ENCODE measurements around the gene OSBPL6. TPM values are rescaled to one million over a fixed set of nuclear protein-coding genes. Genes with fewer than 3 reads are reported as not detected.

Gene OSBPL6
- polyA plus RNA-seq, 1 donor (not counting 4 experiments of a cell fraction or from before 2014, with no cell fraction given): 11.6 TPM

DNA sequence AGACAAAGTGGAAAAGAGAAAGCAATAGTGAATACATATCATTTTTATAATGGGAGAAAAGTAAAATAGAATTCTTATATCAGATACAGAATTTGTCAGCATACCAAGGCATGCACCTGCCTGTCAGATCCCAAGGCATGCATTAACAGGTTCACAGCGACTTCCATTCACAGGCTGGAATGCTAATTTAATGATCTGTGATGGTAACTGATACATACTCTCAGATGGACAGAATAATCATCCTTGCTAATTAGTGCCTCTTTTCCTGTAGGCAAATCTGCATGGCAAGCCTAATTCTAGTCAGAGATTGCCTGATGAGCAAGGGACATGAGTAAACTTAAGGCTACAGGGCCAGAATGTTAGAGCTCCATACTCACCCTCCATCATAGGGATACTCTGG lies 180.6 kb downstream of the OSBPL6 start:
- DNase-seq (ENCODE audit: low read depth, low spot score): no peak
- no peaks in the 10 kb centered on the region for H3K9me3 ChIP-seq (ENCODE audit: control insufficient read depth, low read depth, low read length)
- no peak overlapping the region for H3K4me2 ChIP-seq (ENCODE audit: control insufficient read depth, extremely low read depth, insufficient read depth, low read depth, low read length)
- no peak overlapping the region for H3K27ac ChIP-seq (ENCODE audit: control insufficient read depth, insufficient read depth, low read length)
- no peaks in the 10 kb centered on the region for H3K27me3 ChIP-seq (ENCODE audit: control insufficient read depth, extremely low read depth, insufficient read depth, low read length)
- FAIRE-seq: no peak
- dilution Hi-C loops (cut with MboI; ENCODE audit: extremely low pct_ligation_motif_present, low sequenced_read_pairs): no loop called here
- H2AFZ ChIP-seq (ENCODE audit: control insufficient read depth, low read length): no peak overlapping the region
- H3K9ac ChIP-seq (ENCODE audit: control insufficient read depth, extremely low read depth, insufficient read depth, low read length): no peak overlapping the region
- H3K36me3 ChIP-seq (ENCODE audit: control insufficient read depth in 2 of 2, extremely low read depth in 1 of 2, insufficient read depth in 2 of 2, low read length in 2 of 2): peaks cover 2 to 3% of the 10 kb centered on the region in 2 experiments
- TF ChIP-seq EZH2 (IDR thresholded peaks at IDR 0.05; ENCODE audit: low read length): no peak
- TF ChIP-seq, protein P1, sequence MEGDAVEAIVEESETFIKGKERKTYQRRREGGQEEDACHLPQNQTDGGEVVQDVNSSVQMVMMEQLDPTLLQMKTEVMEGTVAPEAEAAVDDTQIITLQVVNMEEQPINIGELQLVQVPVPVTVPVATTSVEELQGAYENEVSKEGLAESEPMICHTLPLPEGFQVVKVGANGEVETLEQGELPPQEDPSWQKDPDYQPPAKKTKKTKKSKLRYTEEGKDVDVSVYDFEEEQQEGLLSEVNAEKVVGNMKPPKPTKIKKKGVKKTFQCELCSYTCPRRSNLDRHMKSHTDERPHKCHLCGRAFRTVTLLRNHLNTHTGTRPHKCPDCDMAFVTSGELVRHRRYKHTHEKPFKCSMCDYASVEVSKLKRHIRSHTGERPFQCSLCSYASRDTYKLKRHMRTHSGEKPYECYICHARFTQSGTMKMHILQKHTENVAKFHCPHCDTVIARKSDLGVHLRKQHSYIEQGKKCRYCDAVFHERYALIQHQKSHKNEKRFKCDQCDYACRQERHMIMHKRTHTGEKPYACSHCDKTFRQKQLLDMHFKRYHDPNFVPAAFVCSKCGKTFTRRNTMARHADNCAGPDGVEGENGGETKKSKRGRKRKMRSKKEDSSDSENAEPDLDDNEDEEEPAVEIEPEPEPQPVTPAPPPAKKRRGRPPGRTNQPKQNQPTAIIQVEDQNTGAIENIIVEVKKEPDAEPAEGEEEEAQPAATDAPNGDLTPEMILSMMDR (optimal IDR thresholded peaks at IDR 0.05 in 1 of 3, IDR thresholded peaks at IDR 0.05 in 1 of 3, conservative IDR thresholded peaks at IDR 0.05 in 1 of 3; ENCODE audit: extremely low read depth in 1 of 3, insufficient read depth in 2 of 3, low read length in 3 of 3): no peak
- no peaks in the 10 kb centered on the region for H4K20me1 ChIP-seq (ENCODE audit: control insufficient read depth, extremely low read depth, insufficient read depth, low read length)
- H3K9me1 ChIP-seq (ENCODE audit: control insufficient read depth, extremely low read depth, insufficient read depth, low read length): no peaks in the 10 kb centered on the region
- no peaks in the 10 kb centered on the region for H3K79me2 ChIP-seq (ENCODE audit: control insufficient read depth, insufficient read depth, low read length)
- H3K4me1 ChIP-seq (ENCODE audit: control insufficient read depth, extremely low read depth, insufficient read depth, low read length): peaks cover 4% of the 10 kb centered on the region
- H3K4me3 ChIP-seq (ENCODE audit: control insufficient read depth in 2 of 3, extremely low read depth in 1 of 3, insufficient read depth in 2 of 3, low read depth in 1 of 3, low read length in 3 of 3): no peak overlapping the region

DNA sequence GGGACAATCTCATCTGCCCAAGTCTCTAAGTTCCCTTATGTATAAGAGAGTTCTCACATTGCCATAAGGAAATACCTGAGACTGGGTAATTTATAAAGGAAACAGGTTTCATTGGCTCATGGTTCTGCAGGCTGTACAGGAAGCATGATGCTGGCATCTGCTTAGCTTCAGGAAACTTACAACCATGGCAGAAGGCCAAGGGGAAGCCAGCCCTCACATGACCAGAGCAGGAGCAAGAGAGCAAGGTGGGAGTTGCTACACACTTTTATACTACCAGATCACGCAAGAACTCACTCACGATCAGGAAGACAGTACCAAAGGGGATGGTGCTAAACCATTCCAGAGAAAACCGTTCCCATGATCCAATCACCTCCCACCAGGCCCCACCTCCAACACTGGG lies 182.7 kb downstream of the OSBPL6 start:
- Histone ChIP-seq H3K9me1 (ENCODE audit: control insufficient read depth, extremely low read depth, insufficient read depth, low read length) (no peaks in the 10 kb centered on the region), H3K36me3 (ENCODE audit: control insufficient read depth in 2 of 2, extremely low read depth in 1 of 2, insufficient read depth in 2 of 2, low read length in 2 of 2) (peaks cover 2 to 3% of the 10 kb centered on the region in 2 experiments), H3K9ac (ENCODE audit: control insufficient read depth, extremely low read depth, insufficient read depth, low read length) (no peak overlapping the region), H3K4me3 (ENCODE audit: control insufficient read depth in 2 of 3, extremely low read depth in 1 of 3, insufficient read depth in 2 of 3, low read depth in 1 of 3, low read length in 3 of 3) (no peak overlapping the region), H4K20me1 (ENCODE audit: control insufficient read depth, extremely low read depth, insufficient read depth, low read length) (no peaks in the 10 kb centered on the region), H2AFZ (ENCODE audit: control insufficient read depth, low read length) (no peak overlapping the region), H3K4me1 (ENCODE audit: control insufficient read depth, extremely low read depth, insufficient read depth, low read length) (peaks cover 4% of the 10 kb centered on the region), H3K79me2 (ENCODE audit: control insufficient read depth, insufficient read depth, low read length) (no peaks in the 10 kb centered on the region), H3K4me2 (ENCODE audit: control insufficient read depth, extremely low read depth, insufficient read depth, low read depth, low read length) (no peak overlapping the region), H3K9me3 (ENCODE audit: control insufficient read depth, low read depth, low read length) (no peaks in the 10 kb centered on the region), H3K27ac (ENCODE audit: control insufficient read depth, insufficient read depth, low read length) (no peak overlapping the region), H3K27me3 (ENCODE audit: control insufficient read depth, extremely low read depth, insufficient read depth, low read length) (no peaks in the 10 kb centered on the region)
- dilution Hi-C loops (cut with MboI; ENCODE audit: extremely low pct_ligation_motif_present, low sequenced_read_pairs): no loop called here
- DNase-seq (ENCODE audit: low read depth, low spot score) (no peak), FAIRE-seq (no peak)
- no peak for TF ChIP-seq EZH2 (IDR thresholded peaks at IDR 0.05; ENCODE audit: low read length)
- TF ChIP-seq, protein P1 (optimal IDR thresholded peaks at IDR 0.05 in 1 of 3, IDR thresholded peaks at IDR 0.05 in 1 of 3, conservative IDR thresholded peaks at IDR 0.05 in 1 of 3; ENCODE audit: extremely low read depth in 1 of 3, insufficient read depth in 2 of 3, low read length in 3 of 3): no peak

All from keratinocyte (primary cell).